Activated CD8-positive, alpha-beta T cell treated with anti-CD3 and anti-CD28 coated beads, Interleukin-2, amount 10 ng/mL, durations not matched to agents 7 days and 5 days (primary cell): ENCODE results near the gene NKAIN2. TPM values are rescaled to one million over a fixed set of nuclear protein-coding genes. Genes with fewer than 3 reads are reported as not detected.
"Not testable (repeated sequence)": the region's sequence is repeated elsewhere in the genome, so short reads cannot be mapped to it uniquely, and the experiment has no call there.

Experiments used
- ATAC-seq: fragments of 150-1000 bp; cut with Tn5 transposase; one replicate; pipeline ENCODE4 v1.10.0; 2021; ENCODE audit warnings: moderate library complexity
- CTCF ChIA-PET: fragments of 350-600 bp; sonication (Branson Sonifier 250); formaldehyde crosslinking; loops from one replicate; lab custom pipeline; 2021; ENCODE audit warnings: antibody characterized with exemption; lab: Charles Lee
- POLR2A ChIA-PET: fragments of 350-600 bp; sonication (Branson Sonifier 250); formaldehyde crosslinking; loops from one replicate; lab custom pipeline; 2021; ENCODE audit warnings: antibody characterized with exemption; lab: Charles Lee
- DNase-seq: peaks from one replicate; pipeline ENCODE4 v3.0.0-alpha.2; 2020
- H3K27ac Mint-ChIP-seq: one replicate; pipeline ENCODE4 v1.8.0; 2021; ENCODE audit warnings: mild to moderate bottlenecking, mixed read lengths
- H3K27me3 Mint-ChIP-seq: one replicate; pipeline ENCODE4 v1.8.0; 2021; ENCODE audit warnings: low read depth, mixed read lengths
- H3K36me3 Mint-ChIP-seq: one replicate; pipeline ENCODE4 v1.8.0; 2021; ENCODE audit warnings: low read depth, mixed read lengths
- H3K4me1 Mint-ChIP-seq: one replicate; pipeline ENCODE4 v1.8.0; 2021; ENCODE audit warnings: low read depth, mixed read lengths
- H3K4me3 Mint-ChIP-seq: one replicate; pipeline ENCODE4 v1.8.0; 2021; ENCODE audit warnings: mild to moderate bottlenecking, mixed read lengths
- H3K9me3 Mint-ChIP-seq: one replicate; pipeline ENCODE4 v1.8.0; 2022; ENCODE audit warnings: mixed read lengths; ENCODE audit not compliant: insufficient read depth
- total RNA-seq, 2 experiments: library from RNA; stranded (reverse); gene quantifications; one replicate each; pipeline ENCODE4 v1.2.3, GENCODE V29; 2021

The NKAIN2 gene
- total RNA-seq, 2 experiments from 2014 or later, result not detected

GRCh38 chr6:124441450-124441849, 637.8 kb downstream of the NKAIN2 start:
- ATAC-seq, result no peak
- DNase-seq, result no peak
- POLR2A ChIA-PET, result no interaction called here

GRCh38 chr6:124443541-124443940, 639.9 kb downstream of the NKAIN2 start:
- Mint-ChIP-seq H3K27me3 (no peaks in the 10 kb centered on the region), H3K4me1 (no peaks in the 10 kb centered on the region), H3K9me3 (peaks cover 10% of the 10 kb centered on the region), H3K36me3 (no peaks in the 10 kb centered on the region), H3K4me3 (no peak overlapping the region), H3K27ac (no peak overlapping the region)
- CTCF ChIA-PET, result no interaction called here
- DNase-seq (no peak), ATAC-seq (no peak)
- POLR2A ChIA-PET, result no interaction called here

More at GRCh38 chr6:124441450-124441849, 637.8 kb downstream of the NKAIN2 start:
- Mint-ChIP-seq H3K4me3 (no peak overlapping the region), H3K27ac (no peak overlapping the region), H3K27me3 (no peaks in the 10 kb centered on the region), H3K4me1 (no peaks in the 10 kb centered on the region), H3K9me3 (peaks cover 10% of the 10 kb centered on the region), H3K36me3 (no peaks in the 10 kb centered on the region)
- CTCF ChIA-PET, result no interaction called here

DNA sequence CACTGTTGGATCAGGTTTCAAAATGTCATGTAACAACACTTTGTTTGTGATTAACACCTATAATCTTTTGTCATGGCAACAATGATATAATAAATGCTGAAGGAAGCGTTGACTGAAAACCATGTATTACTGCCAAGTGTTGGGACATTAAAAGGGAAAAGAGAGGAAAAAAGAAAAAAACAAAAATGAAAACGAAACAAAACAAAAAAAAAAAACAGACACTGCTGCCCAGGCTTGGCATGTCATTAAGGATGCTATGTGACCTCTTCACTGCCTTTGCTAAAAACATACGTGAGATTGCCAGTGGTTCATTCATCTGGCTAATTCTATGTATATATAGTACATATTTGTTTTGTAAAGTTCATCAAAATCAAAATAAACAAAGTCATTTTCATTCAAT, 641.9 kb downstream of the NKAIN2 start:
- DNase-seq (no peak), ATAC-seq (no peak)
- no peaks in the 10 kb centered on the region for H3K4me1 Mint-ChIP-seq
- H3K27me3 Mint-ChIP-seq, result no peaks in the 10 kb centered on the region
- H3K9me3 Mint-ChIP-seq, result peaks cover 4% of the 10 kb centered on the region
- no peaks in the 10 kb centered on the region for H3K36me3 Mint-ChIP-seq
- CTCF ChIA-PET, result no interaction called here
- H3K4me3 Mint-ChIP-seq, result no peak overlapping the region
- POLR2A ChIA-PET, result no interaction called here
- no peak overlapping the region for H3K27ac Mint-ChIP-seq

- Mint-ChIP-seq H3K4me3 (no peak overlapping the region), H3K9me3 (peaks cover 9% of the 10 kb centered on the region), H3K4me1 (no peaks in the 10 kb centered on the region), H3K27me3 (no peaks in the 10 kb centered on the region), H3K36me3 (no peaks in the 10 kb centered on the region), H3K27ac (no peak overlapping the region)
- ChIA-PET POLR2A (no interaction called here), CTCF (no interaction called here)
- no peak for DNase-seq
- no peak for ATAC-seq
These were observed 643.3 kb downstream of the NKAIN2 start for GRCh38 chr6:124446961-124447360.

GRCh38 chr6:124459268-124459667, 655.6 kb downstream of the NKAIN2 start:
- Mint-ChIP-seq H3K27ac (no peak overlapping the region), H3K4me1 (no peaks in the 10 kb centered on the region), H3K36me3 (no peaks in the 10 kb centered on the region), H3K9me3 (no peaks in the 10 kb centered on the region), H3K27me3 (no peaks in the 10 kb centered on the region), H3K4me3 (no peak overlapping the region)
- DNase-seq, result no peak
- ATAC-seq, result no peak
- ChIA-PET POLR2A (no interaction called here), CTCF (no interaction called here)

GRCh38 chr6:124462750-124463149, 659.1 kb downstream of the NKAIN2 start:
- Mint-ChIP-seq H3K27ac (no peak overlapping the region), H3K9me3 (no peaks in the 10 kb centered on the region), H3K4me3 (no peak overlapping the region), H3K36me3 (no peaks in the 10 kb centered on the region), H3K27me3 (no peaks in the 10 kb centered on the region), H3K4me1 (no peaks in the 10 kb centered on the region)
- DNase-seq (no peak), ATAC-seq (no peak)
- ChIA-PET CTCF (no interaction called here), POLR2A (no interaction called here)

DNA sequence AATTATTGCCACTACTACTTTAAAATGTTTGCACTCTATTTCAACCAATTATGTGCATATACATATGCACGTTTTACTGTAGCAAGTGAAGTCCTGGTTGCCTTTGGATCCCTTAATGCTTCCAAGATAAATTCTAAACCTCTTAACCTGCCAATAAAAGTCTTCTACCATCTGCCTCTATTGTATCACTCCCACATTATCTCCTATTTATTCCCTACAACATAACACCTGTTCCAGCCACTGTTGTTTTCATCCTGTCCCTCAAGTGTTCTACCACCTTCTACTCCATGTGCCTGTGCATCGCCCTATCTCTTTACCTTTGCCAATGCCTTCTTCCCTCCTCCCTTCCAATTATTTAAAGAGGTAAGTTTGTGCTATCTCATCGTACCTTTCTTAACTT, 659.6 kb downstream of the NKAIN2 start:
- Mint-ChIP-seq H3K9me3 (no peaks in the 10 kb centered on the region), H3K4me1 (no peaks in the 10 kb centered on the region), H3K27me3 (no peaks in the 10 kb centered on the region), H3K4me3 (no peak overlapping the region), H3K27ac (no peak overlapping the region), H3K36me3 (no peaks in the 10 kb centered on the region)
- CTCF ChIA-PET, result no interaction called here
- POLR2A ChIA-PET, result no interaction called here
- ATAC-seq (no peak), DNase-seq (no peak)

DNA sequence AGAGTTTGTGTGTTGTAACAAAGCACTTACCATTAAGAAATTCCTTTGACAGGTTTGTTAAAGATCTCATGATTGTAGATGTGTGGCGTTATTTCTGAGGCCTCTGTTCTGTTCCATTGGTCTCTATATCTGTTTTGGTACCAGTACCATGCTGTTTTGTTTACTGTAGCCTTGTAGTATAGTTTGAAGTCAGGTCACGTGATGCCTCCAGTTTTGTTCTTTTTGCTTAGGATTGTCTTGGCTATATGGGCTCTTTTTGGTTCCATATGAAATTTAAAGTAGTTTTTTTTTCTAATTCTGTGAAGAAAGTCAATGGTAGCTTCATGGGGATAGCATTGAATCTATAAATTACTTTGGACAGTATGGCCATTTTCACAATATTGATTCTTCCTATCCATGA, 660.9 kb downstream of the NKAIN2 start:
- H3K9me3 Mint-ChIP-seq, H3K4me3 Mint-ChIP-seq, H3K4me1 Mint-ChIP-seq, DNase-seq, ATAC-seq, H3K27me3 Mint-ChIP-seq, POLR2A ChIA-PET, H3K36me3 Mint-ChIP-seq, H3K27ac Mint-ChIP-seq, CTCF ChIA-PET: not testable (repeated sequence)

GRCh38 chr6:124466949-124467348, 663.3 kb downstream of the NKAIN2 start:
- Mint-ChIP-seq H3K4me1 (no peaks in the 10 kb centered on the region), H3K9me3 (no peaks in the 10 kb centered on the region), H3K36me3 (no peaks in the 10 kb centered on the region), H3K4me3 (no peak overlapping the region), H3K27ac (no peak overlapping the region), H3K27me3 (no peaks in the 10 kb centered on the region)
- ChIA-PET CTCF (no interaction called here), POLR2A (no interaction called here)
- DNase-seq, result no peak
- no peak for ATAC-seq

- ChIA-PET POLR2A (no interaction called here), CTCF (no interaction called here)
- Mint-ChIP-seq H3K9me3 (no peaks in the 10 kb centered on the region), H3K27me3 (no peaks in the 10 kb centered on the region), H3K36me3 (no peaks in the 10 kb centered on the region), H3K4me3 (no peak overlapping the region), H3K4me1 (no peaks in the 10 kb centered on the region), H3K27ac (no peak overlapping the region)
- DNase-seq (no peak), ATAC-seq (no peak)
These were observed 663.7 kb downstream of the NKAIN2 start for GRCh38 chr6:124467366-124467765.

DNA sequence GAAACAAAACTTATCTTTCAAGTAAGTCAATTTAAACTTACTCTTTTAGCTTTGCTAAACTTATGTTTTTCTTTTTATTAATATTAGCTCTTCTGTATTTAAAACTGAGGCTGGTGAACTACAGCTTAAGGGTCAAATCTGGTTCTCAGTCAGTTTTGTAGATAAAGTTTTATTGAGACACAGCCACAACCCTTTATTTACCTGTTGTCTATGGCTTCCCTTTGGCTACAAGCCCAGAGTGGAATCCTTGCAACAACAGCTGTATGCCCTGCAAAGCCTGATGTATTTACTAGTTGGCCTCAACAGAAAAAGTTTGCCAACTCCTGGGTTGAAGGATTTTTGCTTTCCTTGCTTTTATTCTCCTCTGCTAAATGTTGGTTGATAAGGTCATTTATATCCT, 667.1 kb downstream of the NKAIN2 start:
- ChIA-PET CTCF (no interaction called here), POLR2A (no interaction called here)
- no peak for DNase-seq
- H3K27ac Mint-ChIP-seq, result no peak overlapping the region
- no peaks in the 10 kb centered on the region for H3K4me1 Mint-ChIP-seq
- H3K36me3 Mint-ChIP-seq, result no peaks in the 10 kb centered on the region
- no peaks in the 10 kb centered on the region for H3K9me3 Mint-ChIP-seq
- no peak for ATAC-seq
- no peaks in the 10 kb centered on the region for H3K27me3 Mint-ChIP-seq
- no peak overlapping the region for H3K4me3 Mint-ChIP-seq

DNA sequence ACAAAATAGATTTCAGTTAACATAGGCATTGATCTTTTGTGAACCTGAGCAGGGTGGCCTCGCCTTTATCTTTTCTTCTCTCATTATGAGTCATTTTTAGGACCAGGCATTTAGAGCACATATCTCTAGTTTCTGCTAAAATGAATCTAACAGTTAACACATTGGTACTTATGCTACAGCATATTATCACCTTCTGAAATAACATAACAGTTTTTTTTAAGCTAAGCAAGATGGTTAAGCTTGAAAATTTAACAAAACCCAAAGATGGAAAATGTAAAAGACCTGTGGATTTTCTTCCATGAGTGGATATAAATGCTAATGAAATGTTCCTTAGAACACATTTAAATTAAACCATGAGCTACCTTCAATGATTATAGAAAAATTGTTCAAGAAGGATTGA, 671.5 kb downstream of the NKAIN2 start:
- Mint-ChIP-seq H3K4me1 (no peaks in the 10 kb centered on the region), H3K36me3 (no peaks in the 10 kb centered on the region), H3K27me3 (no peaks in the 10 kb centered on the region), H3K9me3 (no peaks in the 10 kb centered on the region), H3K4me3 (no peak overlapping the region), H3K27ac (no peak overlapping the region)
- POLR2A ChIA-PET, result no interaction called here
- CTCF ChIA-PET, result no interaction called here
- DNase-seq (no peak), ATAC-seq (no peak)

DNA sequence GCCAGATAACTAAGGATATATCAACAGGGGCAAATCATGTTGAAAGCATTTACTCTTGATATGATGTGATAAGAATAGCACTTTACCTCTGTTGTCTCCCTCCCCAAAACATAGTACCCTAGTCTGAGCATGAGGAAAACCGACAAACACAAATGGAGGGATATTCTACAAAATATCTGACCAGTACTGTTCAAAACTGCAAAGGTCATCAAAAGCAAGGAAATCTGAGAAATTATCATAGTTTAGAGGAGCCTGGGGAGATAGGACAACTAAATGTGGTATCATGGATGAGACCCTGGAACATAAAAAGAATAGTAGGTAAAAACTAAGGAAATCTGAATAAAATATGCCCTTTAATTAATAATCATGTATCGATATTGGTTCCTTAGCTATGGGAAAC, 675.2 kb downstream of the NKAIN2 start:
- H3K9me3 Mint-ChIP-seq, result no peaks in the 10 kb centered on the region
- no peak overlapping the region for H3K4me3 Mint-ChIP-seq
- H3K27me3 Mint-ChIP-seq, result no peaks in the 10 kb centered on the region
- no peaks in the 10 kb centered on the region for H3K4me1 Mint-ChIP-seq
- ChIA-PET CTCF (no interaction called here), POLR2A (no interaction called here)
- no peaks in the 10 kb centered on the region for H3K36me3 Mint-ChIP-seq
- no peak overlapping the region for H3K27ac Mint-ChIP-seq
- ATAC-seq (no peak), DNase-seq (no peak)
